Ishikawa (cell line): ENCODE data around the gene MITD1.

Experiments used
- CREB1 ChIP-seq: IDR thresholded peaks from 2 replicates; pipeline ENCODE4 v1.6.1; 2012; ENCODE audit warnings: low read depth
- EGR1 ChIP-seq: IDR thresholded peaks from 2 replicates; pipeline ENCODE4 v1.6.1; 2012
- EP300 ChIP-seq: IDR thresholded peaks from 2 replicates; pipeline ENCODE4 v1.6.1; 2012; ENCODE audit warnings: borderline replicate concordance
- NFIC ChIP-seq: IDR thresholded peaks from 2 replicates; pipeline ENCODE4 v1.6.1; 2012
- RAD21 ChIP-seq: IDR thresholded peaks from 2 replicates; pipeline ENCODE4 v1.6.1; 2012; ENCODE audit warnings: low read depth
- TCF12 ChIP-seq: IDR thresholded peaks from 2 replicates; pipeline ENCODE4 v1.6.1; 2012; ENCODE audit warnings: low read depth
- TEAD4 ChIP-seq: IDR thresholded peaks from 2 replicates; pipeline ENCODE4 v1.6.1; 2012
- USF1 ChIP-seq: IDR thresholded peaks from 2 replicates; pipeline ENCODE4 v1.6.1; 2012
- YY1 ChIP-seq: IDR thresholded peaks from 2 replicates; pipeline ENCODE4 v1.6.1; 2012; ENCODE audit warnings: low read depth
- ZBTB7A ChIP-seq: IDR thresholded peaks from 2 replicates; pipeline ENCODE4 v1.6.1; 2012; ENCODE audit warnings: low read depth
- TF ChIP-seq, protein P1 (sequence below): IDR thresholded peaks from 2 replicates; pipeline ENCODE4 v1.6.1; 2012; ENCODE audit warnings: low read depth, mild to moderate bottlenecking

DNA sequence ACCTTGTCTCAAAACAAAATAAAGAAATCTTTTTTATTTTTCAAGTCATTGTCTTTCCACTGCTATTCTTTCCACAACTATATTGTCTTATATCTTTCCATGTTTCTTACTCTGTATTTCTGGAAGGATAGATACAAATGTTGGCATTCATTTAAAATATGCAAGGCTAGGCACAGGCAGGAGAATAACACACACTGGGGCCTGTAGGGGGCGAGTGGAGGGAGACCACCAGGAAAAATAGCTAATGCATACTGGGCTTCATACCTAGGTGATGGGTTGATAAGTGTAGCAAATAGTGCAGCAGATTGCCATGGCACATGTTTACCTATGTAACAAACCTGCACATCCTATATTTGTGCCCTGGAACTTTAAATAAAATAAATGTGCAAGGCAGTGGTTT lies 9.7 kb upstream of the MITD1 start:
- TF ChIP-seq RAD21 = no peak
- TF ChIP-seq TCF12 = no peak
- no peak for TF ChIP-seq EP300
- no peak for TF ChIP-seq CREB1
- no peak for TF ChIP-seq TEAD4
- TF ChIP-seq ZBTB7A = no peak
- TF ChIP-seq EGR1 = no peak
- TF ChIP-seq NFIC = no peak
- TF ChIP-seq YY1 = no peak
- TF ChIP-seq USF1 = no peak
- TF ChIP-seq, protein P1, sequence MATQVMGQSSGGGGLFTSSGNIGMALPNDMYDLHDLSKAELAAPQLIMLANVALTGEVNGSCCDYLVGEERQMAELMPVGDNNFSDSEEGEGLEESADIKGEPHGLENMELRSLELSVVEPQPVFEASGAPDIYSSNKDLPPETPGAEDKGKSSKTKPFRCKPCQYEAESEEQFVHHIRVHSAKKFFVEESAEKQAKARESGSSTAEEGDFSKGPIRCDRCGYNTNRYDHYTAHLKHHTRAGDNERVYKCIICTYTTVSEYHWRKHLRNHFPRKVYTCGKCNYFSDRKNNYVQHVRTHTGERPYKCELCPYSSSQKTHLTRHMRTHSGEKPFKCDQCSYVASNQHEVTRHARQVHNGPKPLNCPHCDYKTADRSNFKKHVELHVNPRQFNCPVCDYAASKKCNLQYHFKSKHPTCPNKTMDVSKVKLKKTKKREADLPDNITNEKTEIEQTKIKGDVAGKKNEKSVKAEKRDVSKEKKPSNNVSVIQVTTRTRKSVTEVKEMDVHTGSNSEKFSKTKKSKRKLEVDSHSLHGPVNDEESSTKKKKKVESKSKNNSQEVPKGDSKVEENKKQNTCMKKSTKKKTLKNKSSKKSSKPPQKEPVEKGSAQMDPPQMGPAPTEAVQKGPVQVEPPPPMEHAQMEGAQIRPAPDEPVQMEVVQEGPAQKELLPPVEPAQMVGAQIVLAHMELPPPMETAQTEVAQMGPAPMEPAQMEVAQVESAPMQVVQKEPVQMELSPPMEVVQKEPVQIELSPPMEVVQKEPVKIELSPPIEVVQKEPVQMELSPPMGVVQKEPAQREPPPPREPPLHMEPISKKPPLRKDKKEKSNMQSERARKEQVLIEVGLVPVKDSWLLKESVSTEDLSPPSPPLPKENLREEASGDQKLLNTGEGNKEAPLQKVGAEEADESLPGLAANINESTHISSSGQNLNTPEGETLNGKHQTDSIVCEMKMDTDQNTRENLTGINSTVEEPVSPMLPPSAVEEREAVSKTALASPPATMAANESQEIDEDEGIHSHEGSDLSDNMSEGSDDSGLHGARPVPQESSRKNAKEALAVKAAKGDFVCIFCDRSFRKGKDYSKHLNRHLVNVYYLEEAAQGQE = no peak
